WTC11 (cell line): ENCODE results near the gene NSMF. TPM values are rescaled to one million over a fixed set of nuclear protein-coding genes. Genes with fewer than 3 reads are reported as not detected.

Source experiments
- ATF1 ChIP-seq: sonication (generic); formaldehyde crosslinking; IDR thresholded peaks from 2 replicates; pipeline ENCODE4 v1.8.1; 2023; ENCODE audit warnings: mild to moderate bottlenecking, moderate library complexity, missing genetic modification reagents
- CBFB ChIP-seq: sonication (generic); formaldehyde crosslinking; IDR thresholded peaks from 2 replicates; pipeline ENCODE4 v1.8.1; 2022; ENCODE audit warnings: mild to moderate bottlenecking, low read depth, missing genetic modification reagents
- CREB1 ChIP-seq: sonication (generic); formaldehyde crosslinking; IDR thresholded peaks from 2 replicates; pipeline ENCODE4 v1.8.0; 2023; ENCODE audit warnings: mild to moderate bottlenecking, missing genetic modification reagents
- ELF4 ChIP-seq: sonication (generic); formaldehyde crosslinking; IDR thresholded peaks from 2 replicates; pipeline ENCODE4 v1.8.1; 2022; ENCODE audit warnings: low read depth, mild to moderate bottlenecking, moderate library complexity, missing genetic modification reagents
- FOXK1 ChIP-seq: sonication (generic); formaldehyde crosslinking; IDR thresholded peaks from 2 replicates; pipeline ENCODE4 v1.8.0; 2022; ENCODE audit warnings: mild to moderate bottlenecking, moderate library complexity, missing genetic modification reagents
- GABPB1 ChIP-seq: sonication (generic); formaldehyde crosslinking; IDR thresholded peaks from 2 replicates; pipeline ENCODE4 v1.8.1; 2023; ENCODE audit warnings: mild to moderate bottlenecking, missing genetic modification reagents
- JAZF1 ChIP-seq: fragments of 250-450 bp; sonication (Bioruptor Pico); IDR thresholded peaks from 2 replicates; pipeline ENCODE4 v1.9.0; 2021; ENCODE audit warnings: moderate library complexity, mild to moderate bottlenecking, inconsistent platforms
- MXD4 ChIP-seq: fragments of 250-450 bp; sonication (Bioruptor Pico); IDR thresholded peaks from 2 replicates; pipeline ENCODE4 v1.8.0; 2021; ENCODE audit warnings: mild to moderate bottlenecking, moderate library complexity, borderline replicate concordance
- MYBL2 ChIP-seq: sonication (generic); formaldehyde crosslinking; IDR thresholded peaks from 2 replicates; pipeline ENCODE4 v1.8.1; 2023; ENCODE audit warnings: mild to moderate bottlenecking, moderate library complexity, missing genetic modification reagents
- NR1H2 ChIP-seq: sonication (generic); formaldehyde crosslinking; IDR thresholded peaks from 2 replicates; pipeline ENCODE4 v1.9.0; 2021; ENCODE audit warnings: mild to moderate bottlenecking, moderate library complexity, missing genetic modification reagents
- RELA ChIP-seq: sonication (generic); formaldehyde crosslinking; IDR thresholded peaks from 2 replicates; pipeline ENCODE4 v1.8.1; 2022; ENCODE audit warnings: missing genetic modification reagents, mild to moderate bottlenecking, borderline replicate concordance
- RORB ChIP-seq: fragments of 250-450 bp; sonication (Bioruptor Pico); IDR thresholded peaks from 2 replicates; pipeline ENCODE4 v1.9.0; 2021; ENCODE audit warnings: mild to moderate bottlenecking
- SMAD3 ChIP-seq: sonication (generic); formaldehyde crosslinking; IDR thresholded peaks from 2 replicates; pipeline ENCODE4 v1.8.0; 2022; ENCODE audit warnings: missing genetic modification reagents, mild to moderate bottlenecking, borderline replicate concordance
- SP1 ChIP-seq: sonication (generic); formaldehyde crosslinking; conservative IDR thresholded peaks from 2 replicates; pipeline ENCODE4 v1.8.1; 2022; ENCODE audit warnings: missing genetic modification reagents
- TP53 ChIP-seq: sonication (generic); formaldehyde crosslinking; IDR thresholded peaks from 2 replicates; pipeline ENCODE4 v1.8.1; 2023; ENCODE audit warnings: mild to moderate bottlenecking, missing genetic modification reagents
- ZNF121 ChIP-seq: sonication (generic); formaldehyde crosslinking; IDR thresholded peaks from 2 replicates; pipeline ENCODE4 v1.8.0; 2023; ENCODE audit warnings: missing genetic modification reagents
- ZNF396 ChIP-seq: fragments of 250-450 bp; sonication (Bioruptor Pico); IDR thresholded peaks from 2 replicates; pipeline ENCODE4 v1.8.0; 2021; ENCODE audit warnings: mild to moderate bottlenecking, moderate library complexity, borderline replicate concordance
- total RNA-seq: library from RNA; stranded (reverse); gene quantifications from 3 replicates; pipeline ENCODE4 v1.2.3, GENCODE V29; 2021
- TF ChIP-seq, protein P1 (sequence below): sonication (generic); formaldehyde crosslinking; conservative IDR thresholded peaks from 2 replicates; pipeline ENCODE4 v1.8.1; 2022; ENCODE audit warnings: mild to moderate bottlenecking, missing genetic modification reagents
- TF ChIP-seq, protein P2 (sequence below): sonication (generic); formaldehyde crosslinking; IDR thresholded peaks from 2 replicates; pipeline ENCODE4 v1.8.1; 2023; ENCODE audit warnings: mild to moderate bottlenecking, missing genetic modification reagents, borderline replicate concordance
- TF ChIP-seq, protein P3 (sequence below): sonication (generic); formaldehyde crosslinking; IDR thresholded peaks from 2 replicates; pipeline ENCODE4 v1.8.1; 2022; ENCODE audit warnings: missing genetic modification reagents, borderline replicate concordance
- TF ChIP-seq, protein P4 (sequence below): fragments of 250-450 bp; sonication (Bioruptor Pico); IDR thresholded peaks from 2 replicates; pipeline ENCODE4 v1.8.0; 2021; ENCODE audit warnings: mild to moderate bottlenecking
- TF ChIP-seq, protein P5 (sequence below): sonication (generic); formaldehyde crosslinking; IDR thresholded peaks from 2 replicates; pipeline ENCODE4 v1.8.0; 2023; ENCODE audit warnings: missing genetic modification reagents, mild to moderate bottlenecking, borderline replicate concordance
- TF ChIP-seq, protein P6 (sequence below): sonication (generic); formaldehyde crosslinking; IDR thresholded peaks from 2 replicates; pipeline ENCODE4 v1.8.0; 2023; ENCODE audit warnings: missing genetic modification reagents
- TF ChIP-seq, protein P7 (sequence below): fragments of 200-600 bp; IDR thresholded peaks from 2 replicates; pipeline ENCODE4 v1.8.0; 2022; ENCODE audit warnings: antibody characterized with exemption
- TF ChIP-seq, protein P8 (sequence below): fragments of 250-450 bp; sonication (Bioruptor Pico); IDR thresholded peaks from 2 replicates; pipeline ENCODE4 v1.9.0; 2021; ENCODE audit warnings: moderate library complexity, mild to moderate bottlenecking, inconsistent platforms, borderline replicate concordance

The NSMF gene
- total RNA-seq, 1 experiment from 2014 or later = 61.9 TPM

DNA sequence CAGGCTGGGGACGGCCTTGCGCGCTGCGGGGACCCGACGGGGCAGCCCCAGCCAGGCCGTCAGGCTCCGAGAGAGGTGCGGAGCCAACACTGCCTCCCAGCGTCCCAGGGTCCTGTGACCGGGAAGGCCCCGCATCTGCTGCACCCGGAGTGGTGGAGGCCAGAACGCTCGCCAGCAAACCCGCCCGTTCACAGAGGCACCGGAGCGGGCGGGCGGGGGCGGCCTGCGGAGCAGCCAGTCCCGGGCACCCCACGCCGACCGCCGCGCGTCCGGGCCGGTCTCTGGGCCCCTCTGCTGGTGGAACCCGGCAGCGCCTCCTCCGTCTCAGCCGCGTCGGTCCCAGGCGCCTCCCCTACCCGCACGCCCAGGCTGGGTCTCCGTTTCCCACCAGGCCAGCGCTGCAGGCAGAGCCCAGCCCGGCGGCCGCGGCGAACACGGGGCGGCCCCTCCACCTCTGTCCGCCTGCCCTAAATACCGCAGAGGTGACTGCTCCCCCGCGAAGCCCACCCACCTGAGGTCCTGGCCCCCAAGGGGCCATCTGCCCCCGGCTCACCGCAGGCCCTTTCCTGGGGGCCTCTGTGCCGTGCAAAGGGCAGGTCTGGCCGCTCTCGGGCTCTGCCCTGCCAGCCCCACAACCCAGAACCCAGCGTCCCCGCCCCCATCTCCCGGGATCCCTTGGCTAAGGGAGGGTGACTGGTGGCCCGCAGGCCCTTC lies 52.1 kb downstream of the NSMF start (continued):
- TF ChIP-seq SP1 (CRISPR knock-in tag) = peak; percentile 53; the same call in 1 of the 2 replicates
- TF ChIP-seq, protein P1, sequence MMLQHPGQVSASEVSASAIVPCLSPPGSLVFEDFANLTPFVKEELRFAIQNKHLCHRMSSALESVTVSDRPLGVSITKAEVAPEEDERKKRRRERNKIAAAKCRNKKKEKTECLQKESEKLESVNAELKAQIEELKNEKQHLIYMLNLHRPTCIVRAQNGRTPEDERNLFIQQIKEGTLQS (CRISPR knock-in tag) = no peak
- TF ChIP-seq ATF1 (CRISPR knock-in tag) = no peak
- TF ChIP-seq, protein P2, sequence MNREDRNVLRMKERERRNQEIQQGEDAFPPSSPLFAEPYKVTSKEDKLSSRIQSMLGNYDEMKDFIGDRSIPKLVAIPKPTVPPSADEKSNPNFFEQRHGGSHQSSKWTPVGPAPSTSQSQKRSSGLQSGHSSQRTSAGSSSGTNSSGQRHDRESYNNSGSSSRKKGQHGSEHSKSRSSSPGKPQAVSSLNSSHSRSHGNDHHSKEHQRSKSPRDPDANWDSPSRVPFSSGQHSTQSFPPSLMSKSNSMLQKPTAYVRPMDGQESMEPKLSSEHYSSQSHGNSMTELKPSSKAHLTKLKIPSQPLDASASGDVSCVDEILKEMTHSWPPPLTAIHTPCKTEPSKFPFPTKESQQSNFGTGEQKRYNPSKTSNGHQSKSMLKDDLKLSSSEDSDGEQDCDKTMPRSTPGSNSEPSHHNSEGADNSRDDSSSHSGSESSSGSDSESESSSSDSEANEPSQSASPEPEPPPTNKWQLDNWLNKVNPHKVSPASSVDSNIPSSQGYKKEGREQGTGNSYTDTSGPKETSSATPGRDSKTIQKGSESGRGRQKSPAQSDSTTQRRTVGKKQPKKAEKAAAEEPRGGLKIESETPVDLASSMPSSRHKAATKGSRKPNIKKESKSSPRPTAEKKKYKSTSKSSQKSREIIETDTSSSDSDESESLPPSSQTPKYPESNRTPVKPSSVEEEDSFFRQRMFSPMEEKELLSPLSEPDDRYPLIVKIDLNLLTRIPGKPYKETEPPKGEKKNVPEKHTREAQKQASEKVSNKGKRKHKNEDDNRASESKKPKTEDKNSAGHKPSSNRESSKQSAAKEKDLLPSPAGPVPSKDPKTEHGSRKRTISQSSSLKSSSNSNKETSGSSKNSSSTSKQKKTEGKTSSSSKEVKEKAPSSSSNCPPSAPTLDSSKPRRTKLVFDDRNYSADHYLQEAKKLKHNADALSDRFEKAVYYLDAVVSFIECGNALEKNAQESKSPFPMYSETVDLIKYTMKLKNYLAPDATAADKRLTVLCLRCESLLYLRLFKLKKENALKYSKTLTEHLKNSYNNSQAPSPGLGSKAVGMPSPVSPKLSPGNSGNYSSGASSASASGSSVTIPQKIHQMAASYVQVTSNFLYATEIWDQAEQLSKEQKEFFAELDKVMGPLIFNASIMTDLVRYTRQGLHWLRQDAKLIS = no peak
- no peak for TF ChIP-seq FOXK1 (CRISPR knock-in tag)
- 0 out of 2 replicates have a peak, but pooled peaks have one; percentile 71 for TF ChIP-seq MYBL2 (CRISPR knock-in tag)
- no peak for TF ChIP-seq RORB (CRISPR knock-in tag)
- TF ChIP-seq, protein P3, sequence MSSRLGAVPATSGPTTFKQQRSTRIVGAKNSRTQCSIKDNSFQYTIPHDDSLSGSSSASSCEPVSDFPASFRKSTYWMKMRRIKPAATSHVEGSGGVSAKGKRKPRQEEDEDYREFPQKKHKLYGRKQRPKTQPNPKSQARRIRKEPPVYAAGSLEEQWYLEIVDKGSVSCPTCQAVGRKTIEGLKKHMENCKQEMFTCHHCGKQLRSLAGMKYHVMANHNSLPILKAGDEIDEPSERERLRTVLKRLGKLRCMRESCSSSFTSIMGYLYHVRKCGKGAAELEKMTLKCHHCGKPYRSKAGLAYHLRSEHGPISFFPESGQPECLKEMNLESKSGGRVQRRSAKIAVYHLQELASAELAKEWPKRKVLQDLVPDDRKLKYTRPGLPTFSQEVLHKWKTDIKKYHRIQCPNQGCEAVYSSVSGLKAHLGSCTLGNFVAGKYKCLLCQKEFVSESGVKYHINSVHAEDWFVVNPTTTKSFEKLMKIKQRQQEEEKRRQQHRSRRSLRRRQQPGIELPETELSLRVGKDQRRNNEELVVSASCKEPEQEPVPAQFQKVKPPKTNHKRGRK (CRISPR knock-in tag) = 0 out of 2 replicates have a peak, but pooled peaks have one; percentile 47
- TF ChIP-seq, protein P4, sequence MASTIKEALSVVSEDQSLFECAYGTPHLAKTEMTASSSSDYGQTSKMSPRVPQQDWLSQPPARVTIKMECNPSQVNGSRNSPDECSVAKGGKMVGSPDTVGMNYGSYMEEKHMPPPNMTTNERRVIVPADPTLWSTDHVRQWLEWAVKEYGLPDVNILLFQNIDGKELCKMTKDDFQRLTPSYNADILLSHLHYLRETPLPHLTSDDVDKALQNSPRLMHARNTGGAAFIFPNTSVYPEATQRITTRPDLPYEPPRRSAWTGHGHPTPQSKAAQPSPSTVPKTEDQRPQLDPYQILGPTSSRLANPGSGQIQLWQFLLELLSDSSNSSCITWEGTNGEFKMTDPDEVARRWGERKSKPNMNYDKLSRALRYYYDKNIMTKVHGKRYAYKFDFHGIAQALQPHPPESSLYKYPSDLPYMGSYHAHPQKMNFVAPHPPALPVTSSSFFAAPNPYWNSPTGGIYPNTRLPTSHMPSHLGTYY (CRISPR knock-in tag) = no peak
- TF ChIP-seq ZNF121 (CRISPR knock-in tag) = no peak
- no peak for TF ChIP-seq GABPB1 (CRISPR knock-in tag)
- no peak for TF ChIP-seq SMAD3
- TF ChIP-seq, protein P5, sequence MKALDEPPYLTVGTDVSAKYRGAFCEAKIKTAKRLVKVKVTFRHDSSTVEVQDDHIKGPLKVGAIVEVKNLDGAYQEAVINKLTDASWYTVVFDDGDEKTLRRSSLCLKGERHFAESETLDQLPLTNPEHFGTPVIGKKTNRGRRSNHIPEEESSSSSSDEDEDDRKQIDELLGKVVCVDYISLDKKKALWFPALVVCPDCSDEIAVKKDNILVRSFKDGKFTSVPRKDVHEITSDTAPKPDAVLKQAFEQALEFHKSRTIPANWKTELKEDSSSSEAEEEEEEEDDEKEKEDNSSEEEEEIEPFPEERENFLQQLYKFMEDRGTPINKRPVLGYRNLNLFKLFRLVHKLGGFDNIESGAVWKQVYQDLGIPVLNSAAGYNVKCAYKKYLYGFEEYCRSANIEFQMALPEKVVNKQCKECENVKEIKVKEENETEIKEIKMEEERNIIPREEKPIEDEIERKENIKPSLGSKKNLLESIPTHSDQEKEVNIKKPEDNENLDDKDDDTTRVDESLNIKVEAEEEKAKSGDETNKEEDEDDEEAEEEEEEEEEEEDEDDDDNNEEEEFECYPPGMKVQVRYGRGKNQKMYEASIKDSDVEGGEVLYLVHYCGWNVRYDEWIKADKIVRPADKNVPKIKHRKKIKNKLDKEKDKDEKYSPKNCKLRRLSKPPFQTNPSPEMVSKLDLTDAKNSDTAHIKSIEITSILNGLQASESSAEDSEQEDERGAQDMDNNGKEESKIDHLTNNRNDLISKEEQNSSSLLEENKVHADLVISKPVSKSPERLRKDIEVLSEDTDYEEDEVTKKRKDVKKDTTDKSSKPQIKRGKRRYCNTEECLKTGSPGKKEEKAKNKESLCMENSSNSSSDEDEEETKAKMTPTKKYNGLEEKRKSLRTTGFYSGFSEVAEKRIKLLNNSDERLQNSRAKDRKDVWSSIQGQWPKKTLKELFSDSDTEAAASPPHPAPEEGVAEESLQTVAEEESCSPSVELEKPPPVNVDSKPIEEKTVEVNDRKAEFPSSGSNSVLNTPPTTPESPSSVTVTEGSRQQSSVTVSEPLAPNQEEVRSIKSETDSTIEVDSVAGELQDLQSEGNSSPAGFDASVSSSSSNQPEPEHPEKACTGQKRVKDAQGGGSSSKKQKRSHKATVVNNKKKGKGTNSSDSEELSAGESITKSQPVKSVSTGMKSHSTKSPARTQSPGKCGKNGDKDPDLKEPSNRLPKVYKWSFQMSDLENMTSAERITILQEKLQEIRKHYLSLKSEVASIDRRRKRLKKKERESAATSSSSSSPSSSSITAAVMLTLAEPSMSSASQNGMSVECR (CRISPR knock-in tag) = no peak
- TF ChIP-seq RELA (CRISPR knock-in tag) = no peak
- TF ChIP-seq TP53 (CRISPR knock-in tag) = no peak
- no peak for TF ChIP-seq ZNF396 (CRISPR knock-in tag)
- TF ChIP-seq, protein P6, sequence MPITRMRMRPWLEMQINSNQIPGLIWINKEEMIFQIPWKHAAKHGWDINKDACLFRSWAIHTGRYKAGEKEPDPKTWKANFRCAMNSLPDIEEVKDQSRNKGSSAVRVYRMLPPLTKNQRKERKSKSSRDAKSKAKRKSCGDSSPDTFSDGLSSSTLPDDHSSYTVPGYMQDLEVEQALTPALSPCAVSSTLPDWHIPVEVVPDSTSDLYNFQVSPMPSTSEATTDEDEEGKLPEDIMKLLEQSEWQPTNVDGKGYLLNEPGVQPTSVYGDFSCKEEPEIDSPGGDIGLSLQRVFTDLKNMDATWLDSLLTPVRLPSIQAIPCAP (CRISPR knock-in tag) = no peak
- TF ChIP-seq JAZF1 (CRISPR knock-in tag) = no peak
- TF ChIP-seq CREB1 (CRISPR knock-in tag) = no peak
- no peak for TF ChIP-seq ELF4 (CRISPR knock-in tag)
- TF ChIP-seq MXD4 (CRISPR knock-in tag) = no peak
- TF ChIP-seq NR1H2 (CRISPR knock-in tag) = no peak
- TF ChIP-seq, protein P7, sequence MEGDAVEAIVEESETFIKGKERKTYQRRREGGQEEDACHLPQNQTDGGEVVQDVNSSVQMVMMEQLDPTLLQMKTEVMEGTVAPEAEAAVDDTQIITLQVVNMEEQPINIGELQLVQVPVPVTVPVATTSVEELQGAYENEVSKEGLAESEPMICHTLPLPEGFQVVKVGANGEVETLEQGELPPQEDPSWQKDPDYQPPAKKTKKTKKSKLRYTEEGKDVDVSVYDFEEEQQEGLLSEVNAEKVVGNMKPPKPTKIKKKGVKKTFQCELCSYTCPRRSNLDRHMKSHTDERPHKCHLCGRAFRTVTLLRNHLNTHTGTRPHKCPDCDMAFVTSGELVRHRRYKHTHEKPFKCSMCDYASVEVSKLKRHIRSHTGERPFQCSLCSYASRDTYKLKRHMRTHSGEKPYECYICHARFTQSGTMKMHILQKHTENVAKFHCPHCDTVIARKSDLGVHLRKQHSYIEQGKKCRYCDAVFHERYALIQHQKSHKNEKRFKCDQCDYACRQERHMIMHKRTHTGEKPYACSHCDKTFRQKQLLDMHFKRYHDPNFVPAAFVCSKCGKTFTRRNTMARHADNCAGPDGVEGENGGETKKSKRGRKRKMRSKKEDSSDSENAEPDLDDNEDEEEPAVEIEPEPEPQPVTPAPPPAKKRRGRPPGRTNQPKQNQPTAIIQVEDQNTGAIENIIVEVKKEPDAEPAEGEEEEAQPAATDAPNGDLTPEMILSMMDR = peak; percentile 55
- TF ChIP-seq CBFB (CRISPR knock-in tag) = peak; percentile 67; the same call in 1 of the 2 replicates
- TF ChIP-seq, protein P8, sequence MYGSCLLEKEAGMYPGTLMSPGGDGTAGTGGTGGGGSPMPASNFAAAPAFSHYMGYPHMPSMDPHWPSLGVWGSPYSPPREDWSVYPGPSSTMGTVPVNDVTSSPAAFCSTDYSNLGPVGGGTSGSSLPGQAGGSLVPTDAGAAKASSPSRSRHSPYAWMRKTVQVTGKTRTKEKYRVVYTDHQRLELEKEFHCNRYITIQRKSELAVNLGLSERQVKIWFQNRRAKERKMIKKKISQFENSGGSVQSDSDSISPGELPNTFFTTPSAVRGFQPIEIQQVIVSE = no peak
